Measurements from ENCODE around the gene R3HDM2.
"Not testable (repeated sequence)": the region's sequence is repeated elsewhere in the genome, so short reads cannot be mapped to it uniquely, and the experiment has no call there.

The R3HDM2 gene

GRCh38 chr12:57320639-57321038 lies 110.2 kb downstream of the R3HDM2 start:
- DNase-seq = no peak

- no peak for DNase-seq
Observed at GRCh38 chr12:57319678-57320469, 111.0 kb downstream of the R3HDM2 start.

- no peak for DNase-seq
Observed at GRCh38 chr12:57315681-57316080, 115.2 kb downstream of the R3HDM2 start.

GRCh38 chr12:57312287-57312686 lies 118.6 kb downstream of the R3HDM2 start:
- DNase-seq = not testable (repeated sequence)

- DNase-seq = peak in 1 of 2 experiments; percentile 41
Observed at GRCh38 chr12:57309420-57309819, 121.4 kb downstream of the R3HDM2 start.

- no peak for DNase-seq
Observed at GRCh38 chr12:57300961-57301584, 129.8 kb downstream of the R3HDM2 start.

GRCh38 chr12:57299514-57300016 lies 131.3 kb downstream of the R3HDM2 start:
- DNase-seq = no peak

- no peak for DNase-seq
Observed at GRCh38 chr12:57296291-57296690, 134.6 kb downstream of the R3HDM2 start.

DNA sequence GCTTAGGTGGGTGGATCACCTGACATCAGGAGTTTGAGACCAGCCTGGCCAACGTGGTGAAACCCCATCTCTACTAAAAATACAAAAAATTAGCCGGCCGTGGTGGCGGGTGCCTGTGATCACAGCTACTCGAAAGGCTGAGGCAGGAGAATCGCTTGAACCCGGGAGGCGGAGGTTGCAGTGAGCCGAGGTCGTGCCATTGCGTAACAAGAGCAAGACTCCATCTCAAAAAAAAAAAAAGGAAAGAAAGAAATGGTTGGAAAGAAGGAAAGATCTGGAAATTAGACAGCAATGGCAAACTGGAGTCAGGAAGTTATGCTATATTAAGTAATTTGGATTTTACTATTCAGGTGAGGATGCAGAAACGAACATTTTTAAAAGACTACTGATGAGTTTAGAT lies 148.8 kb downstream of the R3HDM2 start:
- DNase-seq = not testable (repeated sequence)

GRCh38 chr12:57280211-57281062 lies 150.4 kb downstream of the R3HDM2 start:
- DNase-seq = peak; percentile 21 to 77

- DNase-seq = no peak
Observed at GRCh38 chr12:57278465-57279381, 152.1 kb downstream of the R3HDM2 start.

GRCh38 chr12:57276935-57277563 lies 153.8 kb downstream of the R3HDM2 start:
- peak in 1 of 2 experiments; percentile 23 for DNase-seq

GRCh38 chr12:57276233-57276632 lies 154.6 kb downstream of the R3HDM2 start:
- DNase-seq = not testable (repeated sequence)

GRCh38 chr12:57273516-57273915 lies 157.3 kb downstream of the R3HDM2 start:
- DNase-seq = no peak

DNA sequence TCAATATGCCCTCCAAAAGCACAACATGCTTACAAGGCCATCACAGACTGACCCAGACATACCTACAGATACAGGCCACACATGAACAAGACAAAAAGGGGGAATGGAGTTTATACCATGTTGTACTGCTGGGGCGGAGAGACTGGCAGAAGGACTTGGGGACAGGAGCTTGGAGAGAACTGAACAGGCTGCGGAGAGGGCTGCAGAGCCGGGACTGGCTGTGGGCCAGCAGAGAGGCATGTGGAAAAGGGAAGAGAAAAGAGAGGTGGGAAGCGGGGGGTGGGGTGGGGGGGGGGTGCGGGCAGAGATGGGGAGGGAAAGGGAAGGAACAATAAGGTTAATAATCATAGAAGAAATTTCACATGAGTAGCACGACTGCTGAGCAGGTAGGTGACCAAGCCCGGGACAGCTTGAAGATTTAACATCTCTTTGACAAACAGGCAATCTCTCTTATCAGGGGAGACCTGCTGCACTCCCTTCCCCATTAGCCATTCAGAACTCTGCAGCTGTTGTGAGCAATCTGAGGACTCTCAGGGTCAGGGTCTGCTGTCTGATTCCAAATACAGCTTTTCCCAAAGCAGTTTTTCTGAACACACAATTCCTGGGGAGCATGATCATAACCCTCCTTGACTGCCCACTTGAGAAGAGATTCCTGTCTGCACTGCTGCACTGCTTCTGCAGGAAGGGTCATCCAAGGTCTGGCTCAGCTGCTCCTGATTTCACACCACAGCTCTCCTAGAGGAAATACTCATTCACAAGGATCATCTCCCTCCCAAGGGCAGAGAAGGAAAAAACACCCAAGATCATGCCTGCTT lies 158.3 kb downstream of the R3HDM2 start:
- no peak for DNase-seq

GRCh38 chr12:57270966-57271470 lies 159.8 kb downstream of the R3HDM2 start:
- no peak for DNase-seq

DNA sequence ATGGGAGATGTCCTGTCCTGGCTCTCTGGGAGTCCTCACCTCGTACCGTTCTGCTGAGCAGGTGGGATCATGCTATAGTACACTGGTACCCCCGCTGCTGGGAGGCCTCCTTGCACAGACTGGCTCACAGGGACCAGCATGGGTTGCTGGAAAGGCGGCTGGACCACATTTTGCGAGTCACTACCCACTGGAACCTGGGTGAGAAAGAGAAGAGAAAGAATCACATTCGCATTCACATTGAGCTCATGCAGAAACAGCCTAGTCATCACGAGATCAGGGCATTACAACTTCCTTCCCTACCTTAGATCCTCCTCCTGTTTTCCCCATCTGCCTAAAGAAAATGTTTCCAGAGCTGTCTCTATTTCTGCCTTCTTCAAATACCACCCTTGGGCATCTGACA lies 162.6 kb downstream of the R3HDM2 start:
- no peak for DNase-seq

- no peak for DNase-seq
Observed at GRCh38 chr12:57266681-57267080, 164.2 kb downstream of the R3HDM2 start.

GRCh38 chr12:57263096-57263495 lies 167.7 kb downstream of the R3HDM2 start:
- DNase-seq = no peak

GRCh38 chr12:57262126-57262822 lies 168.6 kb downstream of the R3HDM2 start:
- no peak for DNase-seq

Data from SW 1271 (cell line).